ENCODE measurements around the gene CADPS2.

CADPS2 gene

DNA sequence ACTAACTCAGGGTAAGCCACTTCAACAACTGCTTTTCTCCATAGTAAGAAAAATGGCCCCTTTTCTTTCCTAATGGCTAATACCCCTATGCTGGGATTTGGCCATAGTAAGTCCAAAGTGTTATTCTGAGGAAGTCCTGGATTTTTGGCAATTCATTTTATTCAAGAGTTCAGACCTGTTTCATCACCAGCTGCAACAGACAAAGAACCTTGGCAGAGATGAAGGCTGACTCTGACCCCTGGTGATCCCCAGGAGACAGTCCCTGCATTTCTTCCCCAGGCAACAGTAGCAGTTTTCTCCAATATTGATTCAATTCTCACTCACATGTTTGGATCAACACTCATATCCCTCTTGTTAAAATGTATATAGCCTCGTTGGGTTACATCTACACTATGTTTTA is 332.5 kb downstream of the CADPS2 start:
- Histone ChIP-seq H3K4me1 (ENCODE audit: insufficient read depth, low read length, poor library complexity, severe bottlenecking) (no peaks in the 10 kb centered on the region), H3F3A (ENCODE audit: low read depth) (no peaks in the 10 kb centered on the region), H3K4me2 (ENCODE audit: low read depth, low read length, poor library complexity, severe bottlenecking) (no peak overlapping the region), H3K27me3 (ENCODE audit: insufficient read depth, low read length, poor library complexity, severe bottlenecking) (no peaks in the 10 kb centered on the region), H3K4me3 (ENCODE audit: low read length, poor library complexity, severe bottlenecking) (no peak overlapping the region), H4K20me1 (ENCODE audit: insufficient read depth, low read length, poor library complexity, severe bottlenecking) (no peaks in the 10 kb centered on the region), H3K36me3 (ENCODE audit: insufficient read depth, low read length) (no peaks in the 10 kb centered on the region), H3K9me2 (replicated peaks; ENCODE audit: low read depth, low read length) (no peaks in the 10 kb centered on the region), H3K9me3 (ENCODE audit: insufficient read depth, low read depth, low read length) (no peaks in the 10 kb centered on the region), H3K79me2 (ENCODE audit: insufficient read depth, low read length) (no peaks in the 10 kb centered on the region), H2AFZ (ENCODE audit: low read length) (no peak overlapping the region), H3K9ac (ENCODE audit: low read depth, low read length, poor library complexity, severe bottlenecking) (no peak overlapping the region)
- TF ChIP-seq, protein P1, sequence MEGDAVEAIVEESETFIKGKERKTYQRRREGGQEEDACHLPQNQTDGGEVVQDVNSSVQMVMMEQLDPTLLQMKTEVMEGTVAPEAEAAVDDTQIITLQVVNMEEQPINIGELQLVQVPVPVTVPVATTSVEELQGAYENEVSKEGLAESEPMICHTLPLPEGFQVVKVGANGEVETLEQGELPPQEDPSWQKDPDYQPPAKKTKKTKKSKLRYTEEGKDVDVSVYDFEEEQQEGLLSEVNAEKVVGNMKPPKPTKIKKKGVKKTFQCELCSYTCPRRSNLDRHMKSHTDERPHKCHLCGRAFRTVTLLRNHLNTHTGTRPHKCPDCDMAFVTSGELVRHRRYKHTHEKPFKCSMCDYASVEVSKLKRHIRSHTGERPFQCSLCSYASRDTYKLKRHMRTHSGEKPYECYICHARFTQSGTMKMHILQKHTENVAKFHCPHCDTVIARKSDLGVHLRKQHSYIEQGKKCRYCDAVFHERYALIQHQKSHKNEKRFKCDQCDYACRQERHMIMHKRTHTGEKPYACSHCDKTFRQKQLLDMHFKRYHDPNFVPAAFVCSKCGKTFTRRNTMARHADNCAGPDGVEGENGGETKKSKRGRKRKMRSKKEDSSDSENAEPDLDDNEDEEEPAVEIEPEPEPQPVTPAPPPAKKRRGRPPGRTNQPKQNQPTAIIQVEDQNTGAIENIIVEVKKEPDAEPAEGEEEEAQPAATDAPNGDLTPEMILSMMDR (conservative IDR thresholded peaks at IDR 0.05; ENCODE audit: low read length), result no peak
- no peak for TF ChIP-seq EZH2phosphoT487 (IDR thresholded peaks at IDR 0.05; ENCODE audit: borderline replicate concordance)

DNA sequence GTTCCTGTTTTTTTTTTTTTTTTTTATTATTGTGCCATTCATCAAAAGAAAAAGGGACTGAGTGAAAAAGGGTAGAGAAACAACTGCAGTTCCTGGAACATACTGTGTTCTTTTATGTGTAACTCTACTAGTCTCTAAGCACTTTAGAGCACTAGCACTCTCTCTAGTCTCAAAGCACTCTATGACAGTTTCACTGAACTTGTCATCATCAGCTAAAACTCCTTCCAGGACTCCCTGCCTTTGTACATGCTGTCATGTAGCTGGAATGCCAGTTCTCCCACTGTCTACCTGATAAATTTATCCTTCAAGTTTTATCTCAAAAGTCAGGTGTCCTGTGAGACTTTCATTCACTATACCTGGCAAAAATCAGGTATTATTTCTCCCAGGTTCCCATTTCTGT is 333.5 kb downstream of the CADPS2 start:
- no peak overlapping the region for H3K4me2 ChIP-seq (ENCODE audit: low read depth, low read length, poor library complexity, severe bottlenecking)

DNA sequence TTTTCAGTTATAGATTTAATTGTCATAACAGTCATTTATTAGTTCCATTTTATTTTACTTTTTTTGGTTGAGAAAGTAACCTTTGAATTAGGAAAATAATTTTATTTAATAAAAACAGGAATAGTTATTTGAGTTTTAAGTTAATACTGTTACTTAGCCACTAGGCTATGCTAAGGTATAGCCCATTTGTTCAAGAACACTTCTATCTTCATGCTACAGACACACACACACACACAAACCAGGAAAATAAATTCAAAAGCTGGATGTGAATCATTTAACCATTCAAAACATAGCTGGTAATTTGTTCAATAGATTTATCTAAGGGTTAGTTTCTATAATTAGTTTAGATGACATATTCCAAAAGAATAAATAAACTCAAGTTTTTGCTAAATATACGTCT is 335.7 kb downstream of the CADPS2 start:
- Histone ChIP-seq H3K9ac (ENCODE audit: low read depth, low read length, poor library complexity, severe bottlenecking) (no peak overlapping the region), H3K4me1 (ENCODE audit: insufficient read depth, low read length, poor library complexity, severe bottlenecking) (no peaks in the 10 kb centered on the region), H3K4me3 (ENCODE audit: low read length, poor library complexity, severe bottlenecking) (no peak overlapping the region), H3K27me3 (ENCODE audit: insufficient read depth, low read length, poor library complexity, severe bottlenecking) (no peaks in the 10 kb centered on the region), H2AFZ (ENCODE audit: low read length) (no peak overlapping the region), H3K79me2 (ENCODE audit: insufficient read depth, low read length) (no peaks in the 10 kb centered on the region), H4K20me1 (ENCODE audit: insufficient read depth, low read length, poor library complexity, severe bottlenecking) (no peaks in the 10 kb centered on the region), H3K9me2 (replicated peaks; ENCODE audit: low read depth, low read length) (no peaks in the 10 kb centered on the region), H3F3A (ENCODE audit: low read depth) (no peaks in the 10 kb centered on the region), H3K4me2 (ENCODE audit: low read depth, low read length, poor library complexity, severe bottlenecking) (no peak overlapping the region), H3K36me3 (ENCODE audit: insufficient read depth, low read length) (no peaks in the 10 kb centered on the region), H3K9me3 (ENCODE audit: insufficient read depth, low read depth, low read length) (no peaks in the 10 kb centered on the region)
- TF ChIP-seq, protein P1 (conservative IDR thresholded peaks at IDR 0.05; ENCODE audit: low read length), result no peak
- TF ChIP-seq EZH2phosphoT487 (IDR thresholded peaks at IDR 0.05; ENCODE audit: borderline replicate concordance), result no peak

More for the DNA sequence above, 333.5 kb downstream of the CADPS2 start:
- no peaks in the 10 kb centered on the region for H3K27me3 ChIP-seq (ENCODE audit: insufficient read depth, low read length, poor library complexity, severe bottlenecking)
- H2AFZ ChIP-seq (ENCODE audit: low read length), result no peak overlapping the region
- no peaks in the 10 kb centered on the region for H4K20me1 ChIP-seq (ENCODE audit: insufficient read depth, low read length, poor library complexity, severe bottlenecking)
- H3F3A ChIP-seq (ENCODE audit: low read depth), result no peaks in the 10 kb centered on the region
- no peaks in the 10 kb centered on the region for H3K9me3 ChIP-seq (ENCODE audit: insufficient read depth, low read depth, low read length)
- no peaks in the 10 kb centered on the region for H3K79me2 ChIP-seq (ENCODE audit: insufficient read depth, low read length)
- no peak for TF ChIP-seq EZH2phosphoT487 (IDR thresholded peaks at IDR 0.05; ENCODE audit: borderline replicate concordance)
- TF ChIP-seq, protein P1 (conservative IDR thresholded peaks at IDR 0.05; ENCODE audit: low read length), result no peak
- H3K4me1 ChIP-seq (ENCODE audit: insufficient read depth, low read length, poor library complexity, severe bottlenecking), result no peaks in the 10 kb centered on the region
- no peaks in the 10 kb centered on the region for H3K36me3 ChIP-seq (ENCODE audit: insufficient read depth, low read length)
- H3K9ac ChIP-seq (ENCODE audit: low read depth, low read length, poor library complexity, severe bottlenecking), result no peak overlapping the region
- no peaks in the 10 kb centered on the region for H3K9me2 ChIP-seq (replicated peaks; ENCODE audit: low read depth, low read length)
- no peak overlapping the region for H3K4me3 ChIP-seq (ENCODE audit: low read length, poor library complexity, severe bottlenecking)

Data from Loucy (cell line).